ES-I3 (cell line): Measurements from ENCODE around the gene ADORA2B.

Experiments
- H3K36me3 ChIP-seq: 2 replicates; pipeline ENCODE4 v1.6.1; 2013; ENCODE audit warnings: mild to moderate bottlenecking, low read length, control low read depth, moderate library complexity; ENCODE audit not compliant: insufficient read depth
- H3K4me1 ChIP-seq: 2 replicates; pipeline ENCODE4 v1.6.1; 2013; ENCODE audit warnings: mild to moderate bottlenecking, control low read depth, low read length; ENCODE audit not compliant: insufficient read depth
- H3K9ac ChIP-seq: 2 replicates; pipeline ENCODE4 v1.6.1; 2013; ENCODE audit warnings: low read depth, mild to moderate bottlenecking, low read length, moderate library complexity
- H3K9me3 ChIP-seq: 2 replicates; pipeline ENCODE4 v1.6.1; 2013; ENCODE audit warnings: mild to moderate bottlenecking, low read length, moderate library complexity; ENCODE audit not compliant: control insufficient read depth, insufficient read depth

Gene ADORA2B

GRCh38 chr17:16001226-16001897, 56.4 kb downstream of the ADORA2B start:
- H3K9me3 ChIP-seq: peaks cover 7% of the 10 kb centered on the region
- H3K36me3 ChIP-seq: peaks cover 49% of the 10 kb centered on the region
- H3K4me1 ChIP-seq: no peaks in the 10 kb centered on the region
- no peak overlapping the region for H3K9ac ChIP-seq

GRCh38 chr17:16002708-16003260, 57.9 kb downstream of the ADORA2B start:
- H3K9me3 ChIP-seq: peaks cover 7% of the 10 kb centered on the region
- no peak overlapping the region for H3K9ac ChIP-seq
- peaks cover 59% of the 10 kb centered on the region for H3K36me3 ChIP-seq
- H3K4me1 ChIP-seq: no peaks in the 10 kb centered on the region

GRCh38 chr17:16003841-16004240, 58.9 kb downstream of the ADORA2B start:
- no peak overlapping the region for H3K9ac ChIP-seq
- H3K9me3 ChIP-seq: peaks cover 7% of the 10 kb centered on the region
- H3K36me3 ChIP-seq: peaks cover 69% of the 10 kb centered on the region

GRCh38 chr17:16005636-16006035, 60.7 kb downstream of the ADORA2B start:
- Histone ChIP-seq H3K4me1 (no peaks in the 10 kb centered on the region), H3K36me3 (peaks cover 71% of the 10 kb centered on the region), H3K9me3 (peaks cover 7% of the 10 kb centered on the region), H3K9ac (no peak overlapping the region)

More at GRCh38 chr17:16003841-16004240, 58.9 kb downstream of the ADORA2B start:
- no peaks in the 10 kb centered on the region for H3K4me1 ChIP-seq

- Histone ChIP-seq H3K9me3 (no peaks in the 10 kb centered on the region), H3K4me1 (no peaks in the 10 kb centered on the region), H3K36me3 (peaks cover 61% of the 10 kb centered on the region), H3K9ac (no peak overlapping the region)
These were observed 62.5 kb downstream of the ADORA2B start for GRCh38 chr17:16007439-16007838.

GRCh38 chr17:16013943-16014407, 69.0 kb downstream of the ADORA2B start:
- Histone ChIP-seq H3K4me1 (no peaks in the 10 kb centered on the region), H3K9ac (no peak overlapping the region), H3K36me3 (peaks cover 5% of the 10 kb centered on the region; the same call in 1 of the 2 replicates), H3K9me3 (no peaks in the 10 kb centered on the region)

GRCh38 chr17:16019347-16019746, 74.4 kb downstream of the ADORA2B start:
- no peak overlapping the region for H3K9ac ChIP-seq
- H3K9me3 ChIP-seq: no peaks in the 10 kb centered on the region; the same call in 1 of the 2 replicates
- H3K4me1 ChIP-seq: no peaks in the 10 kb centered on the region
- peaks cover 5% of the 10 kb centered on the region; the same call in 1 of the 2 replicates for H3K36me3 ChIP-seq

- Histone ChIP-seq H3K9me3 (no peaks in the 10 kb centered on the region; the same call in 1 of the 2 replicates), H3K36me3 (peaks cover 42% of the 10 kb centered on the region), H3K9ac (no peak overlapping the region), H3K4me1 (peaks cover 10% of the 10 kb centered on the region)
These were observed 79.0 kb downstream of the ADORA2B start for GRCh38 chr17:16023881-16024280.

- Histone ChIP-seq H3K9ac (no peak overlapping the region), H3K9me3 (no peaks in the 10 kb centered on the region; the same call in 1 of the 2 replicates), H3K36me3 (peaks cover 52% of the 10 kb centered on the region), H3K4me1 (peaks cover 10% of the 10 kb centered on the region)
These were observed 80.3 kb downstream of the ADORA2B start for GRCh38 chr17:16025202-16025601.
